ENCODE results near the gene CHAMP1. TPM values are rescaled to one million over a fixed set of nuclear protein-coding genes. Genes with fewer than 3 reads are reported as not detected.
A peak's percentile ranks its signal among the peaks of the same experiment; 100 is the strongest.
"Not testable (repeated sequence)": the region's sequence is repeated elsewhere in the genome, so short reads cannot be mapped to it uniquely, and the experiment has no call there.

Gene CHAMP1
- total RNA-seq, 1 experiment from 2014 or later: 21.7 TPM

DNA sequence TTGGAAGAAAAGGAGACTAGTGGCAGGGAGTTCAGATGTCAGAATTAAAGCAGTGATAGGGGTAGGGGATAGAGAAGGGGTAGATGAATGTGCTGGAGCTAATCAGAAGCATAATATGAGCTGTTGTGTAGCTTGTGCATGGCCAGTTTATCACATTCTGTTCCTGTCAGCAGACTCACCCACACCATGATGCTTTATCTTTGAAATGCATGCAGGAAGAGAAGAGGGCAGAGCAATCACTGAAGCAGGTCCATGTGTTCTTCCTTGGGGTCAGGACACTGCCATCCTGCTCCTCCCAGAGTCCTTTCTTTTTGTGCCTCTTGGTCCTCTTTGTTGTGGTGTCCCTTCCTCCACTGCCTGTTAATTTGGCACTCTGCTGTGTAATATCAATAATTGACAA lies 5.8 kb downstream of the CHAMP1 start:
- DNase-seq (ENCODE audit: low read depth, low spot score): no peak
- in situ Hi-C loops (cut with HindIII; ENCODE audit: low pct_unique_long_range_greater_than_20kb, low sequenced_read_pairs): no loop called here

DNA sequence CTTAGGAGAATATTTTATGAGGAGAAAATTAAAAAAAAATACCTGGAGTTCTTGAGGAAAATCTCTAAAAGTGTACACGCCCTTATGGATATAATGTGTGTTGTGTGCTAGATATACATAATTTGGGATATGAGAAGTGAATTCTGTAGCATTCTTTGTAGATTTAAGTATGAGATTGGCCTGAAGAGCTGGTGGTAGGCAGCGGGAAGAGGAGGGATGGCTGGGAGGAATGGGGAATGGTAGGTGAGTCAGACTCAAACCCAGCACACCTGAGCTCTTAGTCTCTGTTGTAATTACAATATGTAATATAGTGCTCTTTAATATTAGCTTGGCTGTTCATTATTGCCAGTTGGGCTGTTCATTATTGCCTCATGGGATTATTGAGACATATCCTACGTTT lies 7.0 kb downstream of the CHAMP1 start:
- in situ Hi-C loops (cut with HindIII; ENCODE audit: low pct_unique_long_range_greater_than_20kb, low sequenced_read_pairs): no loop called here
- DNase-seq (ENCODE audit: low read depth, low spot score): no peak

DNA sequence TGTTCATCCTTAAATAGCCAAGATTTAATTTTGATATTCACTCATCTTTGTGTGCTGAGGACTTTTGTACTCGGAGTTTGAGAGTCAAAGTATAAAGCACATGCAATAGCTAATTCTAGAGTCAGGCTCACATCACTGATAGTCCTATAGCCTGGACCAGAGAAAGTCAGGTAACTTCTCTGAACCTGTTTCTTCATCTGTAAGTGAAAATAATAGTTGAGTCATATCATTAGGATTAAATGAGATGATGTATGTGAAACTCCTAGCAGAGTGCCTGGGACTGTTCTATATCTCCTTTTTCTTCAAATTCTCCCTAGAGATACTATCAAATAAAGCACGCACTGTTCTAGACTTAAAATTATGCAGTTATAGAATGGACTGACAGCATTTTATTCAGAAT lies 9.0 kb downstream of the CHAMP1 start:
- in situ Hi-C loops (cut with HindIII; ENCODE audit: low pct_unique_long_range_greater_than_20kb, low sequenced_read_pairs): no loop called here

DNA sequence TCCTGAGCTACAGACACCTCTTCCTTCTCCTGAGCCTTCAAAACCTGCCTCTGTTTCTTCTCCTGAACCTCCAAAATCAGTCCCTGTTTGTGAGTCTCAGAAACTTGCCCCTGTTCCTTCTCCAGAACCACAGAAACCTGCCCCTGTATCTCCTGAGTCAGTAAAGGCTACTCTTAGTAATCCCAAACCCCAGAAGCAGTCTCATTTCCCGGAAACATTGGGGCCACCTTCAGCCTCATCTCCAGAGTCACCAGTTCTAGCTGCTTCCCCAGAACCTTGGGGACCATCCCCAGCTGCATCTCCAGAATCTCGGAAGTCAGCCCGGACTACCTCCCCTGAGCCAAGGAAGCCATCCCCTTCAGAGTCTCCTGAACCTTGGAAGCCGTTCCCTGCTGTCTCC lies 10.0 kb downstream of the CHAMP1 start:
- in situ Hi-C loops (cut with HindIII; ENCODE audit: low pct_unique_long_range_greater_than_20kb, low sequenced_read_pairs): no loop called here
- DNase-seq (ENCODE audit: low read depth, low spot score): no peak

More for the DNA sequence above, 9.0 kb downstream of the CHAMP1 start:
- DNase-seq (ENCODE audit: low read depth, low spot score): no peak

DNA sequence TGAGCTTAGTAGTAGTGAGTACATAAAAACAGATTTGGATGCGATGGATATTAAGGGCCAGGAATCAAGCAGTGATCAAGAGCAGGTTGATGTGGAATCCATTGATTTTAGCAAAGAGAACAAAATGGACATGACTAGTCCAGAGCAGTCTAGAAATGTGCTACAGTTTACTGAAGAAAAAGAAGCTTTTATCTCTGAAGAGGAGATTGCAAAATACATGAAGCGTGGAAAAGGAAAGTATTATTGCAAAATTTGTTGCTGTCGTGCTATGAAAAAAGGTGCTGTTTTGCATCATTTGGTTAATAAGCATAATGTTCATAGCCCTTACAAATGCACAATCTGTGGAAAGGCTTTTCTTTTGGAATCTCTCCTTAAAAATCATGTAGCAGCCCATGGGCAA lies 11.4 kb downstream of the CHAMP1 start:
- DNase-seq (ENCODE audit: low read depth, low spot score): no peak
- in situ Hi-C loops (cut with HindIII; ENCODE audit: low pct_unique_long_range_greater_than_20kb, low sequenced_read_pairs): no loop called here

DNA sequence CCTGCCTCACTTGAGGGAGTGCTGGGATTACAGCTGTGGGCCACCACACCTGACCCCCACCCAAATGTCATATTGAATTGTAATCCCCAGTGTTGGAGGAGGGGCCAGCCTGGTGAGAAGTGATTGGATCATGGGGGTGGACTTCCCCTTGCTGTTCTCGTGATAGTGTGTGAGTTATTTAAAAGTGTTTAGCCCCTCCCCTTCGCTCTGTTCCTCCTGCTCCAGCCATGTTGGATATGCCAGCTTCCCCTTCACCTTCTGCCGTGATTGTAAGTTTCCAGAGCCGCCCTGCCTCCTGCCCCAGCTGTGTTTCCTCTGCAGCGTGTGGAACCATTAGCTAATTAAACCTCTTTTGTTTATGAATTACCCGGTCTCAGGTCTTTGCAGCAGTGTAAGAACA lies 13.7 kb downstream of the CHAMP1 start:
- in situ Hi-C loops (cut with HindIII; ENCODE audit: low pct_unique_long_range_greater_than_20kb, low sequenced_read_pairs): no loop called here
- DNase-seq (ENCODE audit: low read depth, low spot score): no peak

DNA sequence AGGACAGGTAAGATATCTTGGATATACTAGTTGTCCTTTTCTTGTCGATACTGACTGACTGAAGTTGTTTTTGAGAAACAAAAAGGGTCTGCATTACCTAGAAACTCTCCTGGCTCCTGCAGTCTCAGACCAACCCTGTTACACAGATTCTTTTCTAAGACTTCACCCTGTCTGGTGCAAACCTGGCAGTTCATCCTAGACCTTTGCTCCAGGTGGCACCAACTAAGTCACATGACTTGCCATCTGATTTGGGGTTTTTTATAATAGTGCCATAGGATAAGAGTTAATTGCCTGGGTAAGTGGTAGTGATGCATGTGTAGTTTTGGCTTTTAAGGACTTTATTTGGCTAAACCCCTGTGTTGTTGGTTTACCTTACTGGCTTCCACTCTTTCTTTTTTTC lies 14.3 kb downstream of the CHAMP1 start:
- in situ Hi-C loops (cut with HindIII; ENCODE audit: low pct_unique_long_range_greater_than_20kb, low sequenced_read_pairs): no loop called here
- DNase-seq (ENCODE audit: low read depth, low spot score): no peak

DNA sequence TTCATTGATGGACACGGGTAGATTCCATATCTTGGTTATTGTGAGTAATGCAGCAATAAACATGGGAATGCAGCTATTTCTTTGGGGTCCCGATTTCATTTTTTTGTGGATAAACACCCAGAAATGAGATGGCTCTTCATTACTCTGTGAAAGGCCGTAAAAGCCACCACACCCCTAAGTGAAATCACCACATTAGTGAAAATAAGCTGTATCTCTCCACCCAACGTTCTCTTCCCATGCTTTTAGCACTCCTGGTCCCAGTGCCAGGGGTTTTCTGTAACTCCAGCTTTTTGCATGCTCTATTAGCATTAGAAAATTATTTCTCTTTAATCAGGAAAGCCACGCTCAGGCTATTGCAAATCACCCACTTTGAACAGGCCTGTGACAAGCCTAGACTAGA lies 15.8 kb downstream of the CHAMP1 start:
- no peak for DNase-seq (ENCODE audit: low read depth, low spot score)
- in situ Hi-C loops (cut with HindIII; ENCODE audit: low pct_unique_long_range_greater_than_20kb, low sequenced_read_pairs): no loop called here

DNA sequence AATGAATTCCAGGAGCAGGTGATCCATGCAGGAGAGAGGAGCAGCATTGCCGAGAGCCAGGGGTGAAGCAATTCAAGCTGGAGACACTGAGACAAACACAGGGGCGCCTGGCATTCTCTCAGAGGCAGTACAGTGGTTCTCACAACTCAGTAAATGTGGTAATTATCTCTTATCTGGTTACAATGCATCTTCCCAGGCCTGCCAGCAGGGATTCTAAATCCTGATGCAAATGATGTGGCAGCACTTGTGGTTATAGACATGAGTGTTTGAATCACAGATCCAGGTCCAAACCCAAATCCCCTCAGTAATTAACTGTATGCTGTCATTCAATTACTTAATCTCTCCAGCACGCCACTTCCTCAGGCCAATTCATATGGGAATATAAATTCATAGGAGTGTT lies 19.6 kb downstream of the CHAMP1 start:
- peak; percentile 56 for DNase-seq (ENCODE audit: low read depth, low spot score)
- in situ Hi-C loops (cut with HindIII; ENCODE audit: low pct_unique_long_range_greater_than_20kb, low sequenced_read_pairs): not testable (repeated sequence)

DNA sequence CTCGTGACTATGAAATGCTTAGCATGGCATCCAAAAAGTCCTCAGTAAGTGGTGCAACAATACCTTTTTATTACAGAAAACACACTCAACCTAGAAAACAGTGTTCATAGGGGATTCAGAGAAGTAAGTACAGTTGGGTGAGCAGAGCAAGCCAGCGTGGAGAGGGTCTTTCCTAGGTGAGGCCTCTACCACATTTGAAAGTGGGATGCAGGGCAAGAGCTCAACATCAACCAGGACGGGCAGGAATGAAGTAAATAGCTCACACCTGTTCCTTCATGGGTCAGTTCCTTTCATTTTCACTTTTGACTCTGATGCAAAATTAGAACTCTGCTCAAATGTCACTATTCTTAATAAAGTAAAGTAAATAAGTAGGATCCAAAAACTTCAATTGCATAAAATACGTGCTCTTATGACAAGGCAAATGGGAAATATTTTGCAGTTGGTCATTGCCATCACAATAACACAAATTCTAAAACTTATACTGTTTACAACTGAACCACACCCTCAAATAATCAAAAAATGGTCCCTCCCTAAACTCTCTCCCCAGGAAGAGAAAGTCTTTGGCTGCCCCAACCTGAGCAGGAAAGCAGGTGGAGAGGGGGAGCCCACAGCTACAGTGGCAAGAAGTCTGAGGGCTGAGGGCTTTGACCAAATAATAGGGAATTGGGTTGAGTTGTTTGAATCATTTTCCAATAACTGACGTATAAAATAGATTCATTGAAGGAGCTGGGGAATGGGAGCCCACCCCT lies 20.2 kb downstream of the CHAMP1 start:
- no peak for DNase-seq (ENCODE audit: low read depth, low spot score)
- in situ Hi-C loops (cut with HindIII; ENCODE audit: low pct_unique_long_range_greater_than_20kb, low sequenced_read_pairs): no loop called here

DNA sequence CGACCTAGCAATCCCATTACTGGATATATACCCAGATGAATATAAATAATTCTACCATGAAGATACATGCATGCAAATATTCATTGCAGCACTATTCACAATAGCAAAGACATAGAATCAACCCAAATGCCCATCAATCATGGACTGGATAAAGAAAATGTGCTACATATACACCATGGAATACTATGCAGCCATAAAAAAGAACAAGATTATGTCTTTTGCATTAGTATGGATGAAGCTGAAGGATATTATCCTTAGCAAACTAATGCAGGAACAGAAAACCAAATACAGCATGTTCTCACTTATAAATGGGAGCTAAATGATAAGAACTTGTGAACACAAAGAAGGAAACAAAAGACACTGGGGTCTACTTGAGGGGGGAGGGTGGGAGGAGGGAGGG lies 22.2 kb downstream of the CHAMP1 start:
- DNase-seq (ENCODE audit: low read depth, low spot score); in situ Hi-C loops (cut with HindIII; ENCODE audit: low pct_unique_long_range_greater_than_20kb, low sequenced_read_pairs): not testable (repeated sequence)

DNA sequence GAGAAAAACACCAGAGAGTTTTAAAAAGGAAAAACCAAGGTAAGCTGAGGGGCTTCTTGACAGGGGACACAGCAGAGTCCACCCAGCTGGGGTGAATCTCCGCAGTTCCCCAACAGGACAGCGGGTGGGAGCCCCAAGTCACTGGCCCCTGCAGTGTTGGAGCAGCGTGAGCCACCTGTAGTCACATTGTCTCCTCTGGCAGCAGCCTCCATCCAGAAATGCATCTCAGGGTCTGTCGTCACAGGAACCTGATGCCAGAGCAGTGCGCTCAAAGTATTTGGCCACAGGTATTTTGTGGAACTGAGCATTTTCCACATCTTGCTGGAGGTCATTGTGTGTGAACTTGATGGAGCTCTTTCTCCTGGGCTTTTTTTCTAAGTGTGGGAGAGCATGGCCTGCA lies 24.7 kb downstream of the CHAMP1 start:
- in situ Hi-C loops (cut with HindIII; ENCODE audit: low pct_unique_long_range_greater_than_20kb, low sequenced_read_pairs): no loop called here
- no peak for DNase-seq (ENCODE audit: low read depth, low spot score)

DNA sequence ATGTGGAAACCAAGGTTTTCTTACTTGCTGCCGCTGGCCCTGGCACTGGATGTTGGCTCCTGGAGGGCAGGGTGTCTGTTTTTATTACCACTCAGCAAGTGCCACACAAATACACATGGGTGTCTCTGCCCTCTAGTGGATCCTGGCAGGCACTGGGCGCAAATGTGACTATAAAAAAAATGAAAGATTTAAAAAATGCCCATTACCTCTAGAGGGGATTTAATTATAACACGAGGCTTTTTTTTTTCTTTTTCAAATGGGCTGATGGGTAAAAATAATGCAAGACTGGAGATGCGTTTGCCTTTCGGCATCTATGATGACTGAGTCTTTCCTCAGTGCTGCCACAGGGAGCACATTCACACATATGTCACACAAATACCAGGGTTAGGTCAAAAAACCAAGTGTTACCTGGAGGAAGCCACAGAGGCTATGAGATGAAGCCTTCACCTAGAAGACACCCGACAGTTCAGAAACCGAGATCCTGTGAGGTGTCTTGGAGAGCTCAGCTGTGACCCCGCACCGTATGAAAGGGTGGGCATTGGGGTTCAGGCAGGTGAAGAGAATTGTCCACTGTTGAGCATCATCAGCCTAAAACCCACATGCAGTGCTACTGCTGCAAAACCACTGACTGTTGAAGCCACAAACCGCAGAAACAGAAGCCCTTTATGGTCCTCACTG lies 25.7 kb downstream of the CHAMP1 start:
- in situ Hi-C loops (cut with HindIII; ENCODE audit: low pct_unique_long_range_greater_than_20kb, low sequenced_read_pairs): no loop called here
- DNase-seq (ENCODE audit: low read depth, low spot score): peak; percentile 83

DNA sequence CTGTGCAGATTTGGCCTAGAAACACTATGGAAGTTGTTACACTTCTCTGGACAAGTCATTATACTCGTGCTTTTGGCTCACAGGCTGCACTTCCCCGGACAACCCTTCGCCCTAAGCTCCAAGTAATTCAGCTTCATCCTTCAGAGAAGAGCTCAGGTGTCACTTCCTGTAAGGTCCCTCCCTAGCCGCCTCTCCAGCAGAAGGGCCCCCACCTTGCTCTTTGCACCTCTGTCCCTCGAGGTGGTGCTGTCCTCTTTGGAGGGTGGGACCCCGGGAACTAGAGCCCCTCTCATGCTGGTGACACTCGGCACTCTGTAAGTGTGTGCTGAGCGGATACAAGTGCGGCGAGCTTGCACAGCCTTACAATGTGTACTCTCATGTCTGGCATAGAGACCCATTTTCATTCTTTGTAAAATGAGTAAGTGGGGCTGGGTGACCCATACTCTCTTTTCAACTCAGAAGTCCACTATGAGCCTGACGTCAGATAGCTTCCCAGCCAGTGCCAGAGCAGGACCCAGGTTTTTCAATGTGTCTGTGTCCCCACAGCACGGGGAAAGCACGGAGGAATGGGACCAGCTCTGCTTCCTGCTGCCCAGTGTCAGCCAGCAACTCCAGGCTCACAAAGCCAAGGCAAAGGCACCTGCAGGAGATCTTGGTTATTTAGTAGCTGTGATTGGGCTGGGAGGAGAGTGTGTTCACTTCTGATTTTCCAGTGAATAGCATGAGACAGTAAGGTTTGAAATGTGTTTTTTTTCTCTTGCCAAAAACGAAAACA lies 26.9 kb downstream of the CHAMP1 start:
- in situ Hi-C loops (cut with HindIII; ENCODE audit: low pct_unique_long_range_greater_than_20kb, low sequenced_read_pairs): no loop called here
- DNase-seq (ENCODE audit: low read depth, low spot score): no peak

DNA sequence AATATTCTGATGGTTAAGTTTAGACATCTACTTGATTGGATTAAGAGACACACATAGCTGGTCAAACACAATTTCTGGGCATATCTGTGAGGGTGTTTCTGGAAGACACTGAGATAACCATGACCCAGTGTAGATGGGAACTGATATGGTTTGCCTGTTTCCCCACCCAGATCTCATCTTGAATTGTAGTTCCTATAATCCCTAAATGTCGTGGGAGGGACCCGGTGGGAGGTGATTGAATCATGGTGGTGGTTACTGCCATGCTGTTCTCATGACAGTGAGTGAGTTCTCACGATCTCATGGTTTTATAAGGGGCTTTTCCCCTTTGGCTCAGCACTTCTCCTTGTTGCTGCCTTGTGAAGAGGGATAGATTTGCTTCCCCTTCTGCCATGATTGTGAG lies 33.0 kb downstream of the CHAMP1 start:
- in situ Hi-C loops (cut with HindIII; ENCODE audit: low pct_unique_long_range_greater_than_20kb, low sequenced_read_pairs); DNase-seq (ENCODE audit: low read depth, low spot score): not testable (repeated sequence)

DNA sequence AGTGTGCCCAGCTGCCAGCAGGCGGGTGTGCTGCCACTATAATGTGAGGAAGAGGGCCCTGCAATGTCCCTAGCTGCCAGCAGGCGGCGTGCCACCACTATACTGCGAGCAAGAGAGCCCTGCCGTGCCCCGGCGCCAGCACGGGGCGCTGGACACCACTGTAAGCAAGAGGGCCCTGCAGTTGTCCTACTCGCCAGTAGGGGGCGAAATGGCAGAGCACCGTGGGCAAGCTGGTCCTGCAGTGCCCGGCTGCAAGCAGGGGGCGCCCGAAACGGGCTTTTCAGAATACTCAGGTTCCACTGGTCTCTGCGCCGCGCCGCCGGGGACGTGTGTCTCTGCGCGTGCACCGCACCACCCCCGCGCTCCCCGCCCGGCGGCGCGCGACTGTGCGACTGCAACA lies 38.5 kb downstream of the CHAMP1 start:
- peak; percentile 40 for DNase-seq (ENCODE audit: low read depth, low spot score)

DNA sequence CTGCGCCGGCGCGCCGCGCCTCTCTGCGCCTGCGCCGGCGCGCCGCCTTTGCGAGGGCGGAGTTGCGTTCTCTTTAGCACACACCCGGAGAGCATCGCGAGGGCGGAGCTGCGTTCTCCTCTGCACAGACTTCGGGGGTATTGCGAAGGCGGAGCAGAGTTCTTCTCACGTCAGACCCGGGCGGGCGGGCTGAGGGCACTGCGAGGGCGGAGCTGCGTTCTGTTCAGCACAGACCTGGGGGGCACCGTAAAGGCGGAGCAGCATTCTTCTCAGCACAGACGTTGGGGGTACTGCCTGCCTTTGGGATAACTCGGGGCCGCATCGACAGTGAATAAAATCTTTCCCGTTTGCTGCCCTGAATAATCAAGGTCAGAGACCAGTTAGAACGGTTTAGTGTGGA lies 39.1 kb downstream of the CHAMP1 start:
- DNase-seq (ENCODE audit: low read depth, low spot score); in situ Hi-C loops (cut with HindIII; ENCODE audit: low pct_unique_long_range_greater_than_20kb, low sequenced_read_pairs): not testable (repeated sequence)

More for the DNA sequence above, 38.5 kb downstream of the CHAMP1 start:
- in situ Hi-C loops (cut with HindIII; ENCODE audit: low pct_unique_long_range_greater_than_20kb, low sequenced_read_pairs): not testable (repeated sequence)

Measured in SK-MEL-5 (cell line).